Natural killer cell (primary cell): ENCODE results near the gene PSMD8. TPM values are rescaled to one million over a fixed set of nuclear protein-coding genes. Genes with fewer than 3 reads are reported as not detected.

ENCODE experiments used
- ATAC-seq, 3 donors: fragments of 150-1000 bp in 2 of 3; fragments of 200-7000 bp in 1 of 3; cut with Tn5 transposase; 1 replicate in 1 of 3; 2 replicates in 2 of 3; pipeline ENCODE4 v1.10.0; 2021; ENCODE audit warnings: mild to moderate bottlenecking in 2 of 3, moderate library complexity in 2 of 3
- DNase-seq, 2 donors: peaks; one replicate each; pipeline versions ENCODE4 v3.0.0 to v3.0.0-alpha.2; 2013 to 2021; ENCODE audit warnings: mixed read lengths in 1 of 2
- H3K27ac ChIP-seq: one replicate; pipeline ENCODE4 v1.5.1; 2013; ENCODE audit warnings: mild to moderate bottlenecking, low read length
- H3K27me3 ChIP-seq: one replicate; pipeline ENCODE4 v1.6.1; 2013; ENCODE audit warnings: low read length; ENCODE audit not compliant: control insufficient read depth, insufficient read depth
- H3K36me3 ChIP-seq: one replicate; pipeline ENCODE4 v1.6.1; 2013; ENCODE audit warnings: low read length; ENCODE audit not compliant: control insufficient read depth, insufficient read depth
- H3K4me1 ChIP-seq: one replicate; pipeline ENCODE4 v1.6.1; 2013; ENCODE audit warnings: low read length; ENCODE audit not compliant: control insufficient read depth, insufficient read depth
- H3K4me3 ChIP-seq: one replicate; pipeline ENCODE4 v1.5.1; 2013; ENCODE audit warnings: low read length
- H3K9me3 ChIP-seq: one replicate; pipeline ENCODE4 v1.6.1; 2013; ENCODE audit warnings: low read length; ENCODE audit not compliant: control insufficient read depth, insufficient read depth
- H3K27ac Mint-ChIP-seq, 2 donors: one replicate each; pipeline ENCODE4 v1.8.0; 2022; ENCODE audit warnings: mild to moderate bottlenecking in 2 of 2, mixed read lengths in 2 of 2, moderate library complexity in 1 of 2
- H3K27me3 Mint-ChIP-seq, 2 donors: one replicate each; pipeline ENCODE4 v1.8.0; 2022; ENCODE audit warnings: low read depth in 2 of 2, mixed read lengths in 2 of 2
- H3K36me3 Mint-ChIP-seq: one replicate; pipeline ENCODE4 v1.8.0; 2022; ENCODE audit warnings: mixed read lengths
- H3K4me1 Mint-ChIP-seq, 2 donors: one replicate each; pipeline ENCODE4 v1.8.0; 2022; ENCODE audit warnings: mixed read lengths in 2 of 2
- H3K4me3 Mint-ChIP-seq: one replicate; pipeline ENCODE4 v1.8.0; 2022; ENCODE audit warnings: mild to moderate bottlenecking, moderate library complexity, mixed read lengths
- H3K9me3 Mint-ChIP-seq, 2 donors: one replicate each; pipeline ENCODE4 v1.8.0; 2022; ENCODE audit warnings: mixed read lengths in 2 of 2
- CTCF ChIP-seq: fragments of 200-600 bp; IDR thresholded peaks from one replicate; pipeline ENCODE4 v1.8.0; 2022; ENCODE audit warnings: antibody characterized with exemption
- WGBS: methylation state at CpG from one replicate; pipeline ENCODE4 v1.1.7; 2013; ENCODE audit warnings: missing lambda C conversion rate; ENCODE audit not compliant: insufficient coverage; 5-methylcytosine and 5-hydroxymethylcytosine counted together
- intact Hi-C: fragments of 100-400 bp; cut with micrococcal nuclease; formaldehyde crosslinking; loops from one replicate; pipeline ENCODE4 v1.14.2; 2022
- total RNA-seq, 4 donors: library from RNA; stranded (reverse); fragments of 120-200 nt in 1 of 4; gene quantifications; one replicate each; pipeline versions ENCODE4 v1.2.3 to v1.2.4, GENCODE V29; 2013 to 2022

Gene PSMD8
- total RNA-seq, 3 donors from 2014 or later (not counting 1 experiment from before 2014, with no cell fraction given), result 109 to 115 (median 109) TPM

GRCh38 chr19:38346837-38347236 is 27.5 kb upstream of the PSMD8 start:
- DNase-seq, result no peak
- intact Hi-C loops, result no loop called here
- Mint-ChIP-seq H3K36me3 (no peaks in the 10 kb centered on the region), H3K4me1 (peaks cover 0 to 5% of the 10 kb centered on the region in 2 donors), H3K27ac (no peak overlapping the region), H3K4me3 (no peak overlapping the region), H3K9me3 (no peaks in the 10 kb centered on the region), H3K27me3 (no peaks in the 10 kb centered on the region)
- no peak for TF ChIP-seq CTCF
- Histone ChIP-seq H3K27me3 (no peaks in the 10 kb centered on the region), H3K9me3 (no peaks in the 10 kb centered on the region), H3K4me1 (no peaks in the 10 kb centered on the region), H3K4me3 (no peak overlapping the region), H3K36me3 (no peaks in the 10 kb centered on the region), H3K27ac (no peak overlapping the region)
- 98% methylated on average over 2 of the region's 4 CpGs for WGBS
- ATAC-seq, result no peak

- H3K27me3 ChIP-seq, result no peaks in the 10 kb centered on the region
- 83% methylated on average over 3 of the region's 3 CpGs for WGBS
- no peaks in the 10 kb centered on the region for H3K27me3 Mint-ChIP-seq
- H3K9me3 ChIP-seq, result no peaks in the 10 kb centered on the region
- intact Hi-C loops, result no loop called here
- H3K36me3 Mint-ChIP-seq, result no peaks in the 10 kb centered on the region
- DNase-seq (no peak), ATAC-seq (no peak)
- H3K4me3 ChIP-seq, result no peak overlapping the region
- no peaks in the 10 kb centered on the region for H3K9me3 Mint-ChIP-seq
- no peaks in the 10 kb centered on the region for H3K4me1 ChIP-seq
- H3K36me3 ChIP-seq, result no peaks in the 10 kb centered on the region
- no peak overlapping the region for H3K4me3 Mint-ChIP-seq
- H3K27ac ChIP-seq, result no peak overlapping the region
- no peaks in the 10 kb centered on the region for H3K4me1 Mint-ChIP-seq
- H3K27ac Mint-ChIP-seq, result no peak overlapping the region
- no peak for TF ChIP-seq CTCF
These were observed 23.5 kb upstream of the PSMD8 start for GRCh38 chr19:38350883-38351282.

GRCh38 chr19:38351865-38352395 is 22.4 kb upstream of the PSMD8 start:
- intact Hi-C loops, result no loop called here
- ATAC-seq, result no peak

More at GRCh38 chr19:38351865-38352395, 22.4 kb upstream of the PSMD8 start:
- H3K9me3 ChIP-seq, result no peaks in the 10 kb centered on the region
- no peak for DNase-seq
- Mint-ChIP-seq H3K4me1 (no peaks in the 10 kb centered on the region), H3K4me3 (no peak overlapping the region), H3K9me3 (no peaks in the 10 kb centered on the region), H3K36me3 (no peaks in the 10 kb centered on the region), H3K27me3 (no peaks in the 10 kb centered on the region), H3K27ac (no peak overlapping the region)
- no peak overlapping the region for H3K4me3 ChIP-seq
- no peak overlapping the region for H3K27ac ChIP-seq
- no peaks in the 10 kb centered on the region for H3K36me3 ChIP-seq
- H3K27me3 ChIP-seq, result no peaks in the 10 kb centered on the region
- TF ChIP-seq CTCF, result no peak
- 78% methylated on average over 9 of the region's 9 CpGs for WGBS
- no peaks in the 10 kb centered on the region for H3K4me1 ChIP-seq
